HG02981 (cell line): ENCODE measurements around the gene L3MBTL4.

ENCODE experiments used
- ATAC-seq: cut with Tn5 transposase; IDR thresholded peaks from one replicate; pipeline ENCODE4 v1.9.1; 2021; ENCODE audit warnings: mild to moderate bottlenecking, moderate library complexity; ENCODE audit not compliant: unreplicated experiment

Gene L3MBTL4

DNA sequence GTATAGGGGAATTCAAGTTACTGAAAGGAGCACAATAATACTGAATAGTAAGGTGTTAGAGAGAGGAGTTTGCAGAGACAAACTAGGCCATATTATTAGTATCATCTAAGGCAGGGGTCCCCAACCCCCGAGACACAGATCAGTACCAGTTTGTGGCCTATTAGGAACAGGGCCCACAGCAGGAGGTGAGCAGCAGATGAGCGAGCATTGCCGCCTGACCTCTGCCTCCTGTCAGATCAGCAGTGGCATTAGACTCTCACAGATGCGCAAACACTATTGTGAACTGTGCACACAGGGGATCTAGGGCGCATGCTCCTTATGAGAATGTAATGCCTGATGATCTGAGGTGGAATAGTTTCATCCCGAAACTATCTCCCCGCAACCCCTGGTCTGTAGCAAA is 477.6 kb downstream of the L3MBTL4 start:
- no peak for ATAC-seq

DNA sequence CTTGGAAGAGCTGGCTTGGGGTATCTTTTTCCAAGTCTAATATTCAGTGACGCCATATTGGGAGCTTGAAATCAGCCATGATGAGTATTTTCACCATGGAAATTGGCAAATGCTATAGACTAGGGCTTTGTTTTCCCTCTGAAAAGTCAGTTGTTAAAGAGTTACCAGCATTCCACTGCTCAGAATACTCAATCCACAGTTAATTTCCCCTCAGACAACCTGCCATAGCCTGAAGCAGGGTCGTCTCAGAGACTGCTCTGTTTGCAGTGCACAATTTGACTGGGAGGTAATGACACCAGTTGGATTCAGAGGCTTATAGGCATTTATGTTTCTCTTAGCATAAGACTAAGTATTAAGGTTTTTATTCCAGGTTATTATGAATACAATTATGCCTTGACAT is 483.9 kb downstream of the L3MBTL4 start:
- no peak for ATAC-seq

DNA sequence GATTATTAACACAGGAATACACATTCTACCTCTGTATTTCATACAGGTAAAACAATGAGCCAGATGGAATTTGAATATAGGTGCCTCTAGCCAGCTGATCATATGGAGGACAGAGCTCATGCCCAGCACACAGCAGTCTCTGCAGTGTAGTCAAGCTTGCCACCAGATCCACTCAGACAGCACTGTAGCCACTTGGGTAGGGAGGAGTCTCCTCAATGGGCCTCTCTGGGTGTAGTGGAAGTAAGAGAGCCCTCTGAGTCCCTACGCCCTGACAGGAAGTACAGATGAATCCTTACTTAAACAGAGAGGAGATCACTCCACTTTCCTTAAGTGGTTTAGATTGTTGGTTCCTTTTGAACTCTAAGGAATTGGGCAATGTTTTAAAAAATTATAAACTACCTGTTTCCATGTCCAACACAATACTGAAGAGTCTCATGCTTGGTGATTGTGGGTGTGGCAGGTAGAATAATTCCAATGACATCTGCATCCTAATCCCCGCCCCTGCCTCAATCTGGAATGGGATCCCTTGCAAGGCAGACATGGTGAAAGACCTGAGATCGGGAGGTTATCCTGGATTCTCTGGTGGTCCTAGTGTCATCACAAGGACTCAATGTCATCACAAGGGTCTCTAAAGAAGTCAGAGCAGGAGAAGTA is 496.4 kb downstream of the L3MBTL4 start:
- ATAC-seq, result no peak

DNA sequence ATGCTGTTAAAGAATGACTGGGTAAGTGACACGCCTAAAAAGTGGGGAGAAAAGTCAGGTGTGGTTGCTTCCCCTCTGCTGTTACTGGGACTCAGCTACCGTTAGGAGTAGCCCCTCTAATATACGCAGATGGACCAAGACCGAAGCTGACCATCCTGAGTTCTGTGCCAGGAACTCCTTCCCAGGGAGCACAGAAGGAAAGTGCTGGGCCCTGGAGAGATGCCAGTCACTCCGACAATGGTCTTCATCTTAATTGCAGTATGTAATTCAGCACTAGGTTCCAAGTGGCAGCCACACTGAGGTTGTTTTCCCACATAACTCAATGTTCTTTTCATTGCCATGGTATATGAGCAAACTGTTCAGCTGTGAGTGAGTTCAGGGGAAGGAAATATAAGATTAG is 499.8 kb downstream of the L3MBTL4 start:
- ATAC-seq, result no peak

GRCh38 chr18:5914016-5914415 is 500.7 kb downstream of the L3MBTL4 start:
- ATAC-seq, result no peak

DNA sequence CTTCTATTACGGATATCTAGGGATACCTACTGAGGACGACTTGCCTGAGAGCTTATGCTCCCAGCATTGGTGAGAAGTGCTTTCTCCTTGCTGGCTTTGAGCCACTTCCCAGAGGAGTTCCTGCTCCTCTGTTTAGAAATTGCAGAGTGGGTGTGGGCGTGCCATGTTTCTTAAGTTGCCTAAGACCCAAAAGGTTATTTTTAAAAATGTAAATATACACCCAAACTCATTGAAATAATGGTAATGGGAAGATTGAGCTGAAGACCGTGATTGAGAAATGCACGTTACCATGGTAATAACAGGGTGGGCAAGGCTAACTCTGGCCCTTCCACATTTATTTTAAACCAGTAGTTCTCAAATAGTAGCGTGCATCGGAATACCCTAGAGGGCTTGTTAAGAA is 502.1 kb downstream of the L3MBTL4 start:
- no peak for ATAC-seq

GRCh38 chr18:5909125-5909524 is 505.6 kb downstream of the L3MBTL4 start:
- ATAC-seq, result no peak
